Left ventricle myocardium inferior (tissue), 1 donor: ENCODE data around the gene METTL26. TPM values are rescaled to one million over a fixed set of nuclear protein-coding genes. Genes with fewer than 3 reads are reported as not detected.

Experiments
- DNase-seq: peaks from one replicate; pipeline ENCODE4 v3.0.0-alpha.2; 2020
- H3K27ac ChIP-seq: fragments of 200-600 bp; replicated peaks from 2 replicates; pipeline ENCODE4 v1.8.0; 2021
- H3K27me3 ChIP-seq: fragments of 200-600 bp; 2 replicates; pipeline ENCODE4 v1.8.0; 2021; ENCODE audit warnings: low read depth
- H3K36me3 ChIP-seq: fragments of 200-600 bp; 2 replicates; pipeline ENCODE4 v1.8.0; 2021
- H3K4me1 ChIP-seq: fragments of 200-600 bp; 2 replicates; pipeline ENCODE4 v1.8.0; 2021
- H3K4me3 ChIP-seq: fragments of 200-600 bp; 2 replicates; pipeline ENCODE4 v1.8.0; 2021; ENCODE audit warnings: mild to moderate bottlenecking, moderate library complexity
- H3K9me3 ChIP-seq: fragments of 200-600 bp; replicated peaks from 2 replicates; pipeline ENCODE4 v1.8.0; 2021
- intact Hi-C: fragments of 100-400 bp; cut with micrococcal nuclease; formaldehyde crosslinking; loops from one replicate; pipeline ENCODE4 v1.11.0; 2022
- total RNA-seq: library from RNA; stranded (reverse); fragmentation: NEBNext Ultra II Directional; extraction: Animal tissue kit (Norgen Biotek cat#: 25700); gene quantifications from one replicate; pipeline ENCODE4 v1.2.1, GENCODE V29; 2021
- TF ChIP-seq, protein P1 (sequence below): fragments of 200-600 bp; IDR thresholded peaks from 2 replicates; pipeline ENCODE4 v1.8.0; 2021; ENCODE audit warnings: antibody characterized with exemption, mild to moderate bottlenecking, borderline replicate concordance
- donor health status: DM: no; HTN: yes; CAD: no; lungs with severe emphysema.

METTL26 gene
- total RNA-seq, 1 donor from 2014 or later: 49.2 TPM

DNA sequence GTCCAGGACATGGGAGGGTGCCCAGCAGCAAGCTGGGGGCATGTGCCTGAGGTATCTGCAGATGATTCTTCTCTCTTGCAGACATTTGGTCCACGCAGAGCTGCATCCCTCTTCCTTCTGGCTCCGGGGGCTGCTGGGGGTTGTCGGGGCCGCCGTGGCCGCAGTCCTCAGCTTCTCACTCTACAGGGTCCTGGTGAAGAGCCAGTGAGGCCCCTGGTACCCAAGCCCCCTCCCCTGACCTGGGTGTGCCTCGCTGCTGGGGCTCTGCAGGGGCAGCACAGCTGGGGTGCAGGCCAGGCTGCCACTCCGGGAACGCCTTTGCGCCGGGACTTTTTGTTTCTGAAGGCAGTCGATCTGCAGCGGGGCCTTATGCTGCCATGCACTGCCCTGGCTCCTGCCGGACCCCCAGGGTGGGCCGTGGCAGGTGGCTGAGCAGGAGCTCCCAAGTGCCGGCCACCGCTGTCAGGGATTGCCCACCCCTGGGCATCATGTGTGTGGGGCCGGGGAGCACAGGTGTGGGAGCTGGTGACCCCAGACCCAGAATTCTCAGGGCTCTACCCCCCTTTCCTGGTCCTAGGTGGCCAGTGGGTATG is 37.4 kb upstream of the METTL26 start:
- Histone ChIP-seq H3K4me3 (no peak overlapping the region), H3K4me1 (peaks cover 35% of the 10 kb centered on the region), H3K36me3 (peaks cover 55% of the 10 kb centered on the region), H3K27me3 (peaks cover 19% of the 10 kb centered on the region), H3K27ac (no peak overlapping the region), H3K9me3 (no peaks in the 10 kb centered on the region)
- TF ChIP-seq, protein P1, sequence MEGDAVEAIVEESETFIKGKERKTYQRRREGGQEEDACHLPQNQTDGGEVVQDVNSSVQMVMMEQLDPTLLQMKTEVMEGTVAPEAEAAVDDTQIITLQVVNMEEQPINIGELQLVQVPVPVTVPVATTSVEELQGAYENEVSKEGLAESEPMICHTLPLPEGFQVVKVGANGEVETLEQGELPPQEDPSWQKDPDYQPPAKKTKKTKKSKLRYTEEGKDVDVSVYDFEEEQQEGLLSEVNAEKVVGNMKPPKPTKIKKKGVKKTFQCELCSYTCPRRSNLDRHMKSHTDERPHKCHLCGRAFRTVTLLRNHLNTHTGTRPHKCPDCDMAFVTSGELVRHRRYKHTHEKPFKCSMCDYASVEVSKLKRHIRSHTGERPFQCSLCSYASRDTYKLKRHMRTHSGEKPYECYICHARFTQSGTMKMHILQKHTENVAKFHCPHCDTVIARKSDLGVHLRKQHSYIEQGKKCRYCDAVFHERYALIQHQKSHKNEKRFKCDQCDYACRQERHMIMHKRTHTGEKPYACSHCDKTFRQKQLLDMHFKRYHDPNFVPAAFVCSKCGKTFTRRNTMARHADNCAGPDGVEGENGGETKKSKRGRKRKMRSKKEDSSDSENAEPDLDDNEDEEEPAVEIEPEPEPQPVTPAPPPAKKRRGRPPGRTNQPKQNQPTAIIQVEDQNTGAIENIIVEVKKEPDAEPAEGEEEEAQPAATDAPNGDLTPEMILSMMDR: no peak
- no peak for DNase-seq
- intact Hi-C loops: no loop called here

DNA sequence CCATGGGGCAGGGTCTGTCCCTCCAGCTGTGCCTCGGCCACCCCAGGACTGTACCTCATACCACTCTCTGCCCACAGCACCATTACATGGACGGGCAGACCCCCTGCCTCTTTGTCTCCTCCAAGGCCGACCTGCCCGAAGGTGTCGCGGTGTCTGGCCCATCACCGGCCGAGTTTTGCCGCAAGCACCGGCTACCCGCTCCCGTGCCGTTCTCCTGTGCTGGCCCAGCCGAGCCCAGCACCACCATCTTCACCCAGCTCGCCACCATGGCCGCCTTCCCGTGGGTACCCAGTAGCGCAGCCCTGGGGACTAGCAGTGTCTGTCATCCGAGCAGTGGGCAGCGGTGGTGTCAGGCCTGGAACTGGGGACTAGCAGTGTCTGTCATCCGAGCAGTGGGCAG is 36.7 kb upstream of the METTL26 start:
- Histone ChIP-seq H3K36me3 (peaks cover 55% of the 10 kb centered on the region), H3K9me3 (no peaks in the 10 kb centered on the region), H3K27me3 (peaks cover 15% of the 10 kb centered on the region), H3K4me1 (peaks cover 40% of the 10 kb centered on the region), H3K27ac (no peak overlapping the region), H3K4me3 (no peak overlapping the region)
- DNase-seq: no peak
- TF ChIP-seq, protein P1: no peak
- intact Hi-C loops: no loop called here

DNA sequence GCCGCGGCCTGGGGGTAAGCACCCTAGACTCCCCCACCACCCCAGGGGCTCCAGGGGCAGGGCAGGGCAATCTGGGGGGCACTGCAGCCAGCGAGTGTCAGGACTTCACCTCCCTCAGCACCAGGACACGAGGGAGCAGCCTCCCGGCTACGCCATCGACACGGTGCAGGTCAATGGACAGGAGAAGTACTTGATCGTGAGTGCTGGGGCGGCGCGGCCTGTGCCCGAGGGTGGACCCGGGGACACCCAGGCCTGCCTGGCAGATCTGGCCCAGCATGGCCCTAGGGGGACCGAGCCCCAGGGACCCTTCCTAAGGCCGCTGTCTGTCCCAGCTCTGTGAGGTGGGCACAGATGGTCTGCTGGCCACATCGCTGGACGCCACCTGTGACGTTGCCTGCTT is 36.3 kb upstream of the METTL26 start:
- Histone ChIP-seq H3K27me3 (peaks cover 11% of the 10 kb centered on the region), H3K4me1 (peaks cover 45% of the 10 kb centered on the region), H3K9me3 (no peaks in the 10 kb centered on the region), H3K36me3 (peaks cover 55% of the 10 kb centered on the region), H3K27ac (no peak overlapping the region), H3K4me3 (no peak overlapping the region)
- TF ChIP-seq, protein P1: no peak
- intact Hi-C loops: no loop called here
- no peak for DNase-seq

DNA sequence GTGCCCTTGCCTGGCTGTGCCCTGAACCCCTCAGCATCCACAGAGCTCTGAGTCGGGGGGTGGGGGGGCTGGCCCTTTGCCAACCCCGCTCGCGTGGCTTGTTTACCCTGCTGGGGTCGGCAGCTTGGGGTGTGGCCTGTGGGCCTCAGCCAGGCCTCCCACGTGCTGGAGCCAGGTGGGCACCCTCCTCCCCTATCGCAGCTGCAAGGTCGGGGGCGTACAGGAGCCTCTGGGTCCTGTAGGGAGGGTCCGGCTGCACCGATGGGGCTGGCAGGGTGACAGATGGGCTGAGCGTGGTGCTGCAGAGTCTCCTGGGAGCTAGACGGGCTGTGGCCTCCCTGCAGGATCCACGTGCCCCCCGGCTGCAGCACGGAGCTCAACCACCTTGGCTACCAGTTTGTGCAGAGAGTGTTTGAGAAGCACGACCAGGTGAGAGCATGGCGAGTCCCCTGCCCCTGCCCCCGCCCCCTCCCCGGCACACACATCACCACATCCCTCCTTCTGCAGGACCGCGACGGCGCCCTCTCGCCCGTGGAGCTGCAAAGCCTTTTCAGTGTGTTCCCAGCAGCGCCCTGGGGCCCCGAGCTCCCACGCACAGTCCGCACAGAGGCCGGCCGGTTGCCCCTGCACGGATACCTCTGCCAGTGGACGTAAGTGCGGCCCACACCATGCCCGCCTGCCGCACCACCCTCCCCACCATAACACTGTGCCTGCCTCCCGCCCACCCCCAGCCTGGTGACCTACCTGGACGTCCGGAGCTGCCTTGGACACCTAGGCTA is 35.4 kb upstream of the METTL26 start:
- TF ChIP-seq, protein P1: no peak
- no peak overlapping the region for H3K27ac ChIP-seq
- H3K27me3 ChIP-seq: peaks cover 2% of the 10 kb centered on the region
- intact Hi-C loops: no loop called here
- DNase-seq: no peak
- no peaks in the 10 kb centered on the region for H3K9me3 ChIP-seq
- no peak overlapping the region for H3K4me3 ChIP-seq
- H3K36me3 ChIP-seq: peaks cover 55% of the 10 kb centered on the region
- peaks cover 50% of the 10 kb centered on the region for H3K4me1 ChIP-seq

DNA sequence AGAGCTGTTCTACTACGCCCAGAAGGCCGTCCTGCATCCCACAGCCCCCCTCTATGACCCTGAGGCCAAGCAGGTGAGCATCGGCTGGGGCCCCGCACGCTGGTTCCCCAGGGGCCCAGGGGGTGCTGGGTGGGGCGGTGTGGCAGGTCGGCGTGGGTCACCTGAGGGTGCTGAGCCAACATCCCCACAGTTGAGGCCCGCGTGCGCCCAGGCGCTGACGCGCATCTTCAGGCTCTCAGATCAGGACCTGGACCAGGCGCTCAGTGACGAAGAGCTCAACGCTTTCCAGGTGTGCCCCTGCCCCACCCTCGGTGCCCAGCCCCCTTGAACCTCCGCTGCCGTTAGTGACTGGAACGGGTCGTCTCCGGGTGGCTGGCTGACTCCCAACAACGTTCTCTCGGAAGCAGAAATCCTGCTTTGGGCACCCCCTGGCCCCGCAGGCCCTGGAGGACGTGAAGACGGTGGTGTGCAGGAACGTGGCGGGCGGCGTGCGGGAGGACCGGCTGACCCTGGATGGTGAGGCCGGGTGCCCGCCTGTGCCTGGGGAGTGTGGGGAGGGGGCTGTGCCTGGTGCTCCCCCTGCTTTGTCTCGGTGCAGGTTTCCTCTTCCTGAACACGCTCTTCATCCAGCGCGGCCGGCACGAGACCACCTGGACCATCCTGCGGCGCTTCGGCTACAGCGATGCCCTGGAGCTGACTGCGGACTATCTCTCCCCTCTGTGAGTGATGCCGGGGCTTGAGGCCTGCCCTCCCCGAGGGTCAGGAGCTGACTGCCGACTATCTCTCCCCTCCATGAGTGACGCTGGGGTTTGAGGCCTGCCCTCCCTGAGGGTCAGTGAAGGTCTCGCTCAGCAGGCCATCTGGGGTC is 34.6 kb upstream of the METTL26 start:
- H3K36me3 ChIP-seq: peaks cover 55% of the 10 kb centered on the region

More for the DNA sequence above, 34.6 kb upstream of the METTL26 start:
- Histone ChIP-seq H3K27me3 (no peaks in the 10 kb centered on the region), H3K4me1 (peaks cover 42% of the 10 kb centered on the region), H3K4me3 (no peak overlapping the region), H3K27ac (no peak overlapping the region), H3K9me3 (no peaks in the 10 kb centered on the region)
- intact Hi-C loops: no loop called here
- TF ChIP-seq, protein P1: no peak
- DNase-seq: no peak
